ENCODE data around the gene RBFOX2. TPM values are rescaled to one million over a fixed set of nuclear protein-coding genes. Genes with fewer than 3 reads are reported as not detected.
A peak's percentile ranks its signal among the peaks of the same experiment; 100 is the strongest.

RBFOX2 gene
- total and polyA plus RNA-seq, 2 experiments from 2014 or later = 88.8 to 131 TPM

- Histone ChIP-seq H3K9me2 (ENCODE audit: insufficient read depth) (no peaks in the 10 kb centered on the region), H2AFZ (no peak overlapping the region), H3K4me2 (peak overlapping the region; percentile 8), H3K79me2 (replicated peaks; ENCODE audit: insufficient read depth) (peaks cover 97% of the 10 kb centered on the region), H3K36me3 (ENCODE audit: insufficient read depth) (no peaks in the 10 kb centered on the region), H3K27me3 (ENCODE audit: insufficient read depth) (no peaks in the 10 kb centered on the region), H3F3A (replicated peaks; ENCODE audit: low read depth) (no peaks in the 10 kb centered on the region), H3K4me3 (no peak overlapping the region), H3K4me1 (ENCODE audit: insufficient read depth) (peaks cover 40% of the 10 kb centered on the region), H3K27ac (ENCODE audit: low read depth) (peak overlapping the region; percentile 58; the same call in 1 of the 2 replicates), H4K20me1 (replicated peaks; ENCODE audit: insufficient read depth) (peaks cover 41% of the 10 kb centered on the region; the same call in 1 of the 2 replicates)
- no peak for TF ChIP-seq STAT1 (IDR thresholded peaks at IDR 0.05; ENCODE audit: unreplicated experiment)
- TF ChIP-seq NANOG (IDR thresholded peaks at IDR 0.05; ENCODE audit: borderline replicate concordance) = no peak
- TF ChIP-seq, protein P1, sequence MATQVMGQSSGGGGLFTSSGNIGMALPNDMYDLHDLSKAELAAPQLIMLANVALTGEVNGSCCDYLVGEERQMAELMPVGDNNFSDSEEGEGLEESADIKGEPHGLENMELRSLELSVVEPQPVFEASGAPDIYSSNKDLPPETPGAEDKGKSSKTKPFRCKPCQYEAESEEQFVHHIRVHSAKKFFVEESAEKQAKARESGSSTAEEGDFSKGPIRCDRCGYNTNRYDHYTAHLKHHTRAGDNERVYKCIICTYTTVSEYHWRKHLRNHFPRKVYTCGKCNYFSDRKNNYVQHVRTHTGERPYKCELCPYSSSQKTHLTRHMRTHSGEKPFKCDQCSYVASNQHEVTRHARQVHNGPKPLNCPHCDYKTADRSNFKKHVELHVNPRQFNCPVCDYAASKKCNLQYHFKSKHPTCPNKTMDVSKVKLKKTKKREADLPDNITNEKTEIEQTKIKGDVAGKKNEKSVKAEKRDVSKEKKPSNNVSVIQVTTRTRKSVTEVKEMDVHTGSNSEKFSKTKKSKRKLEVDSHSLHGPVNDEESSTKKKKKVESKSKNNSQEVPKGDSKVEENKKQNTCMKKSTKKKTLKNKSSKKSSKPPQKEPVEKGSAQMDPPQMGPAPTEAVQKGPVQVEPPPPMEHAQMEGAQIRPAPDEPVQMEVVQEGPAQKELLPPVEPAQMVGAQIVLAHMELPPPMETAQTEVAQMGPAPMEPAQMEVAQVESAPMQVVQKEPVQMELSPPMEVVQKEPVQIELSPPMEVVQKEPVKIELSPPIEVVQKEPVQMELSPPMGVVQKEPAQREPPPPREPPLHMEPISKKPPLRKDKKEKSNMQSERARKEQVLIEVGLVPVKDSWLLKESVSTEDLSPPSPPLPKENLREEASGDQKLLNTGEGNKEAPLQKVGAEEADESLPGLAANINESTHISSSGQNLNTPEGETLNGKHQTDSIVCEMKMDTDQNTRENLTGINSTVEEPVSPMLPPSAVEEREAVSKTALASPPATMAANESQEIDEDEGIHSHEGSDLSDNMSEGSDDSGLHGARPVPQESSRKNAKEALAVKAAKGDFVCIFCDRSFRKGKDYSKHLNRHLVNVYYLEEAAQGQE (IDR thresholded peaks at IDR 0.05; ENCODE audit: unreplicated experiment) = no peak
- no peak for TF ChIP-seq EZH2 (IDR thresholded peaks at IDR 0.05; ENCODE audit: low read depth, unreplicated experiment)
- no peak for TF ChIP-seq POLR2AphosphoS5 (IDR thresholded peaks at IDR 0.05; ENCODE audit: low read depth)
- TF ChIP-seq EZH2phosphoT487 (IDR thresholded peaks at IDR 0.05; ENCODE audit: unreplicated experiment) = no peak
- no peak for TF ChIP-seq ZNF331 (CRISPR knock-in tag; IDR thresholded peaks at IDR 0.05; ENCODE audit: low read depth)
- TF ChIP-seq ZNF114 (CRISPR knock-in tag; IDR thresholded peaks at IDR 0.05) = no peak
- TF ChIP-seq ZNF462 (CRISPR knock-in tag; IDR thresholded peaks at IDR 0.05) = no peak
- TF ChIP-seq JUNB (IDR thresholded peaks at IDR 0.05; ENCODE audit: unreplicated experiment) = no peak
- no peak for TF ChIP-seq CTCF (conservative IDR thresholded peaks at IDR 0.05; ENCODE audit: low read depth in 2 of 2)
- TF ChIP-seq CREB1 (CRISPR knock-in tag; IDR thresholded peaks at IDR 0.05; ENCODE audit: low read depth) = no peak
- TF ChIP-seq, protein P2, sequence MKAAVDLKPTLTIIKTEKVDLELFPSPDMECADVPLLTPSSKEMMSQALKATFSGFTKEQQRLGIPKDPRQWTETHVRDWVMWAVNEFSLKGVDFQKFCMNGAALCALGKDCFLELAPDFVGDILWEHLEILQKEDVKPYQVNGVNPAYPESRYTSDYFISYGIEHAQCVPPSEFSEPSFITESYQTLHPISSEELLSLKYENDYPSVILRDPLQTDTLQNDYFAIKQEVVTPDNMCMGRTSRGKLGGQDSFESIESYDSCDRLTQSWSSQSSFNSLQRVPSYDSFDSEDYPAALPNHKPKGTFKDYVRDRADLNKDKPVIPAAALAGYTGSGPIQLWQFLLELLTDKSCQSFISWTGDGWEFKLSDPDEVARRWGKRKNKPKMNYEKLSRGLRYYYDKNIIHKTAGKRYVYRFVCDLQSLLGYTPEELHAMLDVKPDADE (IDR thresholded peaks at IDR 0.05) = no peak
- Mint-ChIP-seq H3K4me1 (peaks cover 47% of the 10 kb centered on the region), H3K9me3 (no peaks in the 10 kb centered on the region), H3K4me3 (peak overlapping the region; percentile 26; the same call in 2 of the 3 replicates), H3K27ac (peak overlapping the region; percentile 81), H3K36me3 (ENCODE audit: low read depth) (no peaks in the 10 kb centered on the region), H3K27me3 (ENCODE audit: insufficient read depth, low read depth, poor library complexity) (no peaks in the 10 kb centered on the region)
- DNase-seq (ENCODE audit: low spot score) = peak; percentile 88
- ATAC-seq = peak; percentile 96
These were observed 18.5 kb downstream of the RBFOX2 start for GRCh38 chr22:36010090-36010489.

All from GM23338 (cell line).